HG02610 (cell line): ENCODE measurements around the gene PGLYRP1.

ENCODE experiments used
- ATAC-seq: cut with Tn5 transposase; IDR thresholded peaks from one replicate; pipeline ENCODE4 v1.9.1; 2021; ENCODE audit warnings: mild to moderate bottlenecking, moderate library complexity; ENCODE audit not compliant: unreplicated experiment

Gene PGLYRP1

GRCh38 chr19:46022431-46023310 lies at the start of gene PGLYRP1:
TSS of gene PGLYRP1 (minus strand) at chr19:46023053. CDS start at chr19:46023021, 32 bp downstream.
- ATAC-seq: no peak

- no peak for ATAC-seq
Measured at GRCh38 chr19:46069806-46070341, 47.0 kb upstream of the PGLYRP1 start.

DNA sequence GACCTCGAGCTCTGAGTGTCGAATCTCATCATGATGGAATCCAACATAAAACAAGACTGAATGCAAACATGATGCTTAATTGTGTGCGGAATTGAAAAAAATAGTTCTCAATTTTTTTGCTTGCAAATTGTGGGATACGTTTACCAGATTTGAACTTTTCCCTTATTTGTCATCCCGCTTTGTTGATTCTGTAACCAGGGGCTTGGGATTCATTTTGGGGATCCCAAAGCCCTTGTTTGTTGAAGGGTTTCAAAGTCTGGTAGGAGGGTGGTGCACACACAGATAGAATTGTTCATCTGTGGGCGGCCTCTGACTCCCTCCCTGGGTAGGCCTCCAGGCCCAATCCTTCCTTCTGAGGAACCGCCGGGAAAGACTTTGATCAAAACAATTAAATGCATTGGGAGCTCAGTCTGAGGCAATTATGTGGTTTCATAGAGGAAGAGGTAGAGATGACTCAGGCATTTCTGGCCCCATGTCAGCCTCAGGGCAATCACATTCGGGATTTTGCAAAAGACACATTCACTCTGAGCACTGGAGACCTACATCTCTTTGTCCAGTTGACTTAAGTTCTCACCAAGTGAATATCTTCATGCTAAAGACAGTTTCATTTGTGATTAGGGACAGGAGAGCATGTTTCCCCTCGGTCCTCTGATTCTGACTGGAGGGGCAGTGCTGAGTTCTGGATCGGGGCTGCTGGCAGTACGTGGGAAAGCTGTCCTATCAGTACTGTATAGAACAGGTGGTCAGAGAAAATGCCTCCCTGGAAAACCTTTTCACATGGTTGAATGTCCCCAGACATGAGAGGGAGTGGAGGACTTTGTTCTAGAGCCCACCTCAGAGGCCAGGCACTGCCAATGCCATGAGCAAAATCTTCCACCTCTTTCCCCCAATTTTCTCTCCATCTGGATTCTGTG lies 45.7 kb upstream of the PGLYRP1 start:
- ATAC-seq: no peak

DNA sequence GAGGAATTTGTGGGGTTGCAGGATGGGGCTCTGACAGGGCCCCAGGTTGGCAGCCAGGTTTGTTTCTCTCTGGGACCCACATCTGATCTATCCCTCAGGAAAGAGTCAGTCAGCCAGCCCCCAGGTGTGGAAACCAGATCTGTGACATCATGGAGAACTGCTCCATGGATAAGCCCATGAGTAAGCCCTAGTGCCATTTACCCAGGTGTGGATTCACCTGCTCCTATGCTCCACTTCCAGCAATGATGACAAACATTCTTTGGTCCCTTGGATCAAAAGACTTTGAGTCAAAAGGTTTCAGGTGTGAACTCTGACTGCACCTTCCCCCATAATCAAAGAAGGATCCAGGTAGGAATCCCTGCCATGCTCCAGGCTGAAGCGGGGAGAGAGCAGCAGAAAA lies 44.8 kb upstream of the PGLYRP1 start:
- ATAC-seq: no peak

- ATAC-seq: no peak
Measured at GRCh38 chr19:46066471-46066870, 43.6 kb upstream of the PGLYRP1 start.

DNA sequence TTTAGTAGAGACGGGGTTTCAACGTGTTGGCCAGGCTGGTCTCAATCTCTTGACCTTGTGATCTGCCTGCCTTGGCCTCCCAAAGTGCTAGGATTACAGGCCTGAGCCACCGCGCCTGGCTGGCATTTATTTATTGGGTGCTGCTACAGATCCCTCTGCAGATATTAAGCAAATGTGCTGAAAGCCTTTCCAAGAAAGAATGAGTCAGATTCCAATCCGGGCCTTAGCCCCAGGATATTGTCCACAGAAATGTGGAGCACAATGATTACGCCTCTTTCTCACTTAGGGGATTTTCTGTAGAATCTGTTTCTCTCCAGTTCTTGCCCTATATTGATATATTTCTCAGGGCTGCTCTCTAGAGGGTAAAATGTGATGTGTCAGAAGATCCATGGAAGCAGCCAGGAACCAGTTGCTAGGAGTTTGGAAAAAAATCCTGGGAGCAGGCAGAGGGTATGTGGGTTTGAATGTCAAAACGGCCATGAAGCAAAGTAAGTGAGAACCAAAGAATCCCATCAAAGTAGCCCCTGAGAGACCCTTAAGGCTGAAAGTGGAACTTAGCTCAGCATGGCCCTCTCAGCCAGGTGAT lies 42.7 kb upstream of the PGLYRP1 start:
- ATAC-seq: no peak

- ATAC-seq: no peak
Measured at GRCh38 chr19:46063201-46063600, 40.3 kb upstream of the PGLYRP1 start.

DNA sequence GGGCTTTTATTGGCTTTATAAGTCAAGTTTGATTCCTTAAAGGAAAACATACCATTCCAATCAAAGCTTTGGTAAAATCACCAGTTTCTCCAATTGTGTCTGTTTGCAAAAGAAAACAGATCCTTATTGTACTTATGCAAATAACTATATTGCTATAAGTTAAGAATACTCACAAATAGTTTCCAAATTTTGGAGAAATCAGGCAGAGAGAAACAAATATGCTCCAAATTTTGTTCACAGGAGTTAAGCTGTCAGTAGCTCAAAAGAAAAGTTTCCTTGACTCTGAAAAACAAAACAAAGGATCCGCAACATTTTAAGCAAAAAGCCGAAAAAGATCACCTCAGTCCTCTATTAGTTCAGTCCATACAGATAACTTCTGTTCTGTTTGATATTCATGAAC lies 37.2 kb upstream of the PGLYRP1 start:
- no peak for ATAC-seq

GRCh38 chr19:46058778-46059177 lies 35.9 kb upstream of the PGLYRP1 start:
- ATAC-seq: no peak

DNA sequence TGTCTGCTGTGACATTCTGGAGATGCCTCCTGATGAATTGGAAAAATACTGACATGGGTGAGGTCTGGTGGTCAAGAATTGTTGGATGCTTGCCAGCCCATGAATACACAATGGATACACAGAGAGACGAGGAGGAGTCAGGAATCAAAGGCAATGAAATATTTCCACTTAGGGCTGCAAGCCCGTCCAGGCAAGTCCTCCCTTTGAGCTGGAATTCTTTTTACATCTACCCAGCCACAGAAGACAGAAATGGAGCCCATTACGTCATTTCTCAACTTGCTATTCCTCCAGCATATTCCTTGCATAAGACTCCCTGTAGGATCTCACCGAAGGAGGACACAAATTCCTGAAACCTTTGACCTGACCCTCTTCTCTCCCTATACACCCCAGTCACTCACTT lies 33.7 kb upstream of the PGLYRP1 start:
- ATAC-seq: no peak

DNA sequence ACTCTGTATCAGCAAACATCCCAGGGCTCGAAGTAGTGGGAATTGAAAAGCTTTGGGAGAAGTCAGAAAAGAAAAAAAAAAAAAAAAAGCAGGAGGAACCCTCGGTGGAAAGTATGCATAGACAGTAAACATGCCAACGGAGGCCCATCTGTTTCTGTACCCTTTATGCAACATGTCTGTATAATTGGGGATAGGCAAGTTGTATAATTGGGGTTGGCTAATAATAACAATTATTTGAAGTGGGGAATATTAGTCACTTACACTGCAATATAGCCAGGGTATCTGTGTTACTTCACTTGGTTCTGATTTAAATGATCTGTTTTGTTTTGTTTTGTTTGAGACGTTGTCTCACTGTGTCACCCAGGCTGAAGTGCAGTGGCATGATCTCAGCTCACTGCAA lies 30.0 kb upstream of the PGLYRP1 start:
- no peak for ATAC-seq

DNA sequence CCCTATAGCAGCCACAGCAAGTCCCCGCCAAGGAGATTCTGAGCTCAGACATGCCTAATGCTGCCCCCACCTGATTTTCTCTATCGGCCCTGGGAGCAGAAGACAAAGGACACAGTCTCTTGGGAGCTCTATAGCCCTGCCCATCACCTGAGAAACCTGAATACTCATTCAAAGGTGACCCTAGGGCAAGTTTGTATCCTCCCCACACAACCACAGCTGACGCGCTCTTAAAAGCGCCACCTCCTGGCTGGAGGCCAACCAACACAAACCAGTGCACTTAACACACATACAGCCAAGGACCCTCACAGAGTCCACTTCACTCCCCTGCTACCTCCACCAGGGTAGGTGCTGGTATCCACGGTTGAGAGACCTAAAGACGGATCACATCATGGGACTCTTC lies 26.7 kb upstream of the PGLYRP1 start:
- ATAC-seq: no peak

GRCh38 chr19:46043519-46043918 lies 20.7 kb upstream of the PGLYRP1 start:
- ATAC-seq: no peak

DNA sequence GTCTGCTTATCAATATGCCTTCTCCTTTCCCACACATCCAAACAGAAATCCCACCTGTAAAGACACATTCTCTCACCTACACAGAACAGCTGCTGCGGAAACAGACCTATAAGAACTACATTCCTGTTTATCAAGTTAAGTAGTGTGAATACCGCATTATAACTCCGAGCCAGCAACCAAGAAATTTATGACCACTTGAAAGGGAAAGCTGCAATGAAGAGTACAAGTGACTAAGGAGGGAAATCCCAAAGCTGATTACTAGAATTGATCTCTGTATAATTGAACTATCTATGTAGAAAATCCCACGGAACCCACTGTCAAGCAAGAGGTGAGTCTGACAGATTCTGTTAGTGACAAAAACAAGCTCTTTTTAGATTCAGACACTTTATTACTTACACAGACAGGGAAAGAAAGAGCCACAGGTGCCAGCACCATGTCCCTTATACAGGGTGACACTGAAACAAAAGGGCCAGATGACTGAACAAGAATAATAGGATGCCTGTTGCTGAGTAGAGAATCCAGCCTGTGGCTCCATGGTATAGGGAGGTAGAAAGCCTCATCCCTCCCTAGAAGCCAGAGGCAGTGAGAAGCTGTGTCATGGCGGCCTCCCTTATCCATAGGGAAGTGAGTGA lies 19.5 kb upstream of the PGLYRP1 start:
- no peak for ATAC-seq

DNA sequence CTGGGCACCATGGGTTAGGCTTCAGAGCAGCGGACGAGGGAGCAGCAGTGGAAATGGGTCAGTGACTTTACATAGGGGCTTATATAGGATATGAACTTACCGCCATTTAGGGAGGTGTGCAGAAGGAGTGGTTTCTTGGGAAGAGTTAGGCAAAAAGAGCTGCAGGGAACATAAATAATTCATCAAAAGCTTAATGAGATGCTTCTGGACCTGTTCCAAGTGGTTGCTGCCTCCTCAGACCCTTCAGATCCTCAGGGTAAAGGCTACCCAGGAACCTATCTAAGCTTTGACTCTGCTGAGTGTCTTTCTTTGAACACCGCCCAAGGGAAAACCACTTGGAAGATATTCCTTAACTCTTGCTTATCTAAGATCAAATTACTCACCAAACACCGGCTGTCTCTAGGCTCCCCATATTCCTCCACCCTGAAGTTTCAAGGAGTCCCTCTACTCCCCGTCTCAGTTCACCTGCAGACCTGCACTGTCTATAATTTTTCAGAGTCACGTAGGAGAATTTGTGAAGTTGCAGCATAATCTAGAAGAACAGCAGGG lies 18.2 kb upstream of the PGLYRP1 start, which contains the start of gene IGFL4:
Gene IGFL4 (minus strand): TSS at position 51 of the 549 bp plus-strand sequence. CDS start 40 bp downstream, at position 11.
- no peak for ATAC-seq

- ATAC-seq: no peak
Measured at GRCh38 chr19:46040125-46040524, 17.3 kb upstream of the PGLYRP1 start.

DNA sequence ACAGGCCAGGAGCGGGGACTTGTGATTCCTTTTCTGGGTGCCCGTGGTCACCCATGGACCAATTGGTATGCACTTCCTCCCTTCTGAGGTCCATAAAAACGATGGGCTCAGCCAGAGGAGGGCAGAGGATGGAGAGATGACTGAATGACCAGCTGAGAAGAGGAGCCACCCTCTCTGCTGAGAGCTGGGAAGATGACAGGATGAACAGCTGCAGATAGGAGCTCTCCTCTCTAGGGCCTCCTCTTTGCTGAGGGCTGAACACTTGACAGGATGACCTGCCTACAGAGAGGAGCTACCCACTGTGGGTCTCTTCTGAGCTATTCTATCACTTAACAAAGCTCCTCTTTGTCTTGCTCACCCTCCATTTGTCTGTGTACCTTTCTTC lies 13.9 kb upstream of the PGLYRP1 start:
- ATAC-seq: no peak

- no peak for ATAC-seq
Measured at GRCh38 chr19:46035986-46036743, 13.3 kb upstream of the PGLYRP1 start.

- no peak for ATAC-seq
Measured at GRCh38 chr19:46035546-46035945, 12.7 kb upstream of the PGLYRP1 start.

GRCh38 chr19:46033401-46033800 lies 10.5 kb upstream of the PGLYRP1 start:
- no peak for ATAC-seq
